Measurements from ENCODE around the gene CDH15.
"Not testable (repeated sequence)": the region's sequence is repeated elsewhere in the genome, so short reads cannot be mapped to it uniquely, and the experiment has no call there.

CDH15 gene

GRCh38 chr16:89187032-89187769, 15.7 kb downstream of the CDH15 start:
- DNase-seq (ENCODE audit: low read depth in 3 of 3, low spot score in 1 of 3): no peak

GRCh38 chr16:89187770-89188392, 16.3 kb downstream of the CDH15 start:
- no peak for DNase-seq (ENCODE audit: low read depth in 3 of 3, low spot score in 1 of 3)

- DNase-seq (ENCODE audit: low read depth in 3 of 3, low spot score in 1 of 3): not testable (repeated sequence)
These were observed 17.2 kb downstream of the CDH15 start for GRCh38 chr16:89188471-89189357.

- DNase-seq (ENCODE audit: low read depth in 3 of 3, low spot score in 1 of 3): no peak
These were observed 17.9 kb downstream of the CDH15 start for GRCh38 chr16:89189358-89190025.

GRCh38 chr16:89190150-89190958, 18.8 kb downstream of the CDH15 start:
- no peak for DNase-seq (ENCODE audit: low read depth in 3 of 3, low spot score in 1 of 3)

- no peak for DNase-seq (ENCODE audit: low read depth in 3 of 3, low spot score in 1 of 3)
These were observed 19.7 kb downstream of the CDH15 start for GRCh38 chr16:89191033-89191900.

- no peak for DNase-seq (ENCODE audit: low read depth in 3 of 3, low spot score in 1 of 3)
These were observed 20.3 kb downstream of the CDH15 start for GRCh38 chr16:89191901-89192185.

GRCh38 chr16:89192186-89192955, 20.8 kb downstream of the CDH15 start:
- DNase-seq (ENCODE audit: low read depth in 3 of 3, low spot score in 1 of 3): peak in 1 of 3 donors; percentile 61

GRCh38 chr16:89192956-89193575, 21.5 kb downstream of the CDH15 start:
- peak in 1 of 3 donors; percentile 49 for DNase-seq (ENCODE audit: low read depth in 3 of 3, low spot score in 1 of 3)

GRCh38 chr16:89193576-89194293, 22.2 kb downstream of the CDH15 start:
- DNase-seq (ENCODE audit: low read depth in 3 of 3, low spot score in 1 of 3): no peak

GRCh38 chr16:89194340-89195311, 23.1 kb downstream of the CDH15 start:
- DNase-seq (ENCODE audit: low read depth in 3 of 3, low spot score in 1 of 3): no peak

GRCh38 chr16:89195521-89196171, 24.1 kb downstream of the CDH15 start:
- no peak for DNase-seq (ENCODE audit: low read depth in 3 of 3, low spot score in 1 of 3)

GRCh38 chr16:89197033-89197632, 25.6 kb downstream of the CDH15 start:
- DNase-seq (ENCODE audit: low read depth in 3 of 3, low spot score in 1 of 3): no peak

GRCh38 chr16:89197633-89198416, 26.3 kb downstream of the CDH15 start:
- DNase-seq (ENCODE audit: low read depth in 3 of 3, low spot score in 1 of 3): no peak

All from stimulated activated CD4-positive, alpha-beta T cell treated with anti-CD3 and anti-CD28 coated beads, TNF-alpha, amount 100 ng/mL, for 1 hour (primary cell).